ENCODE measurements around the gene CRCP. TPM values are rescaled to one million over a fixed set of nuclear protein-coding genes. Genes with fewer than 3 reads are reported as not detected.
"Not testable (repeated sequence)": the region's sequence is repeated elsewhere in the genome, so short reads cannot be mapped to it uniquely, and the experiment has no call there.

CRCP gene
- total RNA-seq, 1 experiment from 2014 or later: 32.4 TPM

GRCh38 chr7:66105263-66105748, 9.3 kb upstream of the CRCP start:
- Histone ChIP-seq H3K27me3 (ENCODE audit: insufficient read depth, low read depth) (no peaks in the 10 kb centered on the region), H3K4me3 (no peak overlapping the region), H3K4me2 (no peak overlapping the region), H3K36me3 (ENCODE audit: low read depth) (no peaks in the 10 kb centered on the region), H2AFZ (no peak overlapping the region), H3K4me1 (replicated peaks; ENCODE audit: insufficient read depth) (peaks cover 7% of the 10 kb centered on the region; the same call in 1 of the 2 replicates), H4K20me1 (ENCODE audit: insufficient read depth) (no peaks in the 10 kb centered on the region), H3K27ac (no peak overlapping the region), H3K9me2 (ENCODE audit: insufficient read depth) (no peaks in the 10 kb centered on the region), H3F3A (ENCODE audit: insufficient read depth, low read depth) (peaks cover 11% of the 10 kb centered on the region), H3K79me2 (ENCODE audit: low read depth) (no peaks in the 10 kb centered on the region), H3K9me3 (ENCODE audit: insufficient read depth, low read depth) (no peaks in the 10 kb centered on the region)
- no TSS peak for BruUV-seq (replicated peaks)
- ChIA-PET CTCF (no interaction called here), POLR2A (ENCODE audit: unreplicated experiment) (no interaction called here)
- TF ChIP-seq CTCF (conservative IDR thresholded peaks at IDR 0.05): no peak
- no peak for TF ChIP-seq EZH2 (IDR thresholded peaks at IDR 0.05; ENCODE audit: low read depth)
- intact Hi-C loops (cut with micrococcal nuclease; ENCODE audit: unreplicated experiment): no loop called here
- DNase-seq: no peak

GRCh38 chr7:66108410-66108809, 6.2 kb upstream of the CRCP start:
- POLR2A ChIA-PET (ENCODE audit: unreplicated experiment); H2AFZ ChIP-seq; H3K4me3 ChIP-seq; H3K79me2 ChIP-seq (ENCODE audit: low read depth); H4K20me1 ChIP-seq (ENCODE audit: insufficient read depth); H3K9me2 ChIP-seq (ENCODE audit: insufficient read depth); intact Hi-C loops (cut with micrococcal nuclease; ENCODE audit: unreplicated experiment); H3K27ac ChIP-seq; H3K4me2 ChIP-seq; H3K36me3 ChIP-seq (ENCODE audit: low read depth); H3K9me3 ChIP-seq (ENCODE audit: insufficient read depth, low read depth); H3K27me3 ChIP-seq (ENCODE audit: insufficient read depth, low read depth); BruUV-seq (replicated peaks); DNase-seq: not testable (repeated sequence)
- Histone ChIP-seq H3F3A (ENCODE audit: insufficient read depth, low read depth) (peaks cover 20% of the 10 kb centered on the region; the same call in 1 of the 2 replicates), H3K4me1 (replicated peaks; ENCODE audit: insufficient read depth) (peaks cover 11% of the 10 kb centered on the region)
- CTCF ChIA-PET: interaction anchor here (0.6 kb wide), 1 partner anchor 149 kb away, joined by 4 read pairs; no protein-coding TSS in a partner anchor

GRCh38 chr7:66110856-66111255, 3.8 kb upstream of the CRCP start:
- intact Hi-C loops (cut with micrococcal nuclease; ENCODE audit: unreplicated experiment): loop anchor here (5.0 kb wide), 1 partner anchor 129 kb away; the partner anchor contains the start of gene GUSB
- CTCF ChIA-PET: interaction anchor here (0.6 kb wide), 1 partner anchor 34 kb away, joined by 3 read pairs; no protein-coding TSS in a partner anchor
- H3K4me2 ChIP-seq: peak overlapping the region; percentile 35

GRCh38 chr7:66116680-66117420, 2.2 kb downstream of the CRCP start:
- CTCF ChIA-PET: not testable (repeated sequence)

More at GRCh38 chr7:66110856-66111255, 3.8 kb upstream of the CRCP start:
- DNase-seq: peak; percentile 64 to 81
- no peak overlapping the region for H2AFZ ChIP-seq
- H3K4me1 ChIP-seq (replicated peaks; ENCODE audit: insufficient read depth): peaks cover 20% of the 10 kb centered on the region
- H3K27me3 ChIP-seq (ENCODE audit: insufficient read depth, low read depth): no peaks in the 10 kb centered on the region
- TF ChIP-seq EZH2 (IDR thresholded peaks at IDR 0.05; ENCODE audit: low read depth) (no peak), CTCF (conservative IDR thresholded peaks at IDR 0.05) (no peak)
- no peaks in the 10 kb centered on the region for H3K36me3 ChIP-seq (ENCODE audit: low read depth)
- H3K9me3 ChIP-seq (ENCODE audit: insufficient read depth, low read depth): no peaks in the 10 kb centered on the region
- 0 out of 2 replicates have a peak overlapping the region, but pooled peaks have one; percentile 27 for H3K27ac ChIP-seq
- POLR2A ChIA-PET (ENCODE audit: unreplicated experiment): no interaction called here
- no peak overlapping the region for H3K4me3 ChIP-seq
- H3K79me2 ChIP-seq (ENCODE audit: low read depth): peaks cover 16% of the 10 kb centered on the region
- H4K20me1 ChIP-seq (ENCODE audit: insufficient read depth): peaks cover 4% of the 10 kb centered on the region; the same call in 1 of the 2 replicates
- no peaks in the 10 kb centered on the region for H3K9me2 ChIP-seq (ENCODE audit: insufficient read depth)
- peaks cover 20% of the 10 kb centered on the region; the same call in 1 of the 2 replicates for H3F3A ChIP-seq (ENCODE audit: insufficient read depth, low read depth)
- no TSS peak for BruUV-seq (replicated peaks)

More at GRCh38 chr7:66116680-66117420, 2.2 kb downstream of the CRCP start:
- intact Hi-C loops (cut with micrococcal nuclease; ENCODE audit: unreplicated experiment); H3F3A ChIP-seq (ENCODE audit: insufficient read depth, low read depth); H3K36me3 ChIP-seq (ENCODE audit: low read depth); H3K4me3 ChIP-seq; H3K9me3 ChIP-seq (ENCODE audit: insufficient read depth, low read depth); H2AFZ ChIP-seq; H3K27me3 ChIP-seq (ENCODE audit: insufficient read depth, low read depth); H3K4me2 ChIP-seq; H3K27ac ChIP-seq; DNase-seq; POLR2A ChIA-PET (ENCODE audit: unreplicated experiment); H3K9me2 ChIP-seq (ENCODE audit: insufficient read depth): not testable (repeated sequence)
- Histone ChIP-seq H3K4me1 (replicated peaks; ENCODE audit: insufficient read depth) (peaks cover 13% of the 10 kb centered on the region), H3K79me2 (ENCODE audit: low read depth) (peaks cover 73% of the 10 kb centered on the region), H4K20me1 (ENCODE audit: insufficient read depth) (peaks cover 47% of the 10 kb centered on the region)
- TSS peak; percentile 21 for BruUV-seq (replicated peaks)

Data from PC-9 (cell line).